ENCODE data around the gene C2CD2.
"Not testable (repeated sequence)": the region's sequence is repeated elsewhere in the genome, so short reads cannot be mapped to it uniquely, and the experiment has no call there.

C2CD2 gene

DNA sequence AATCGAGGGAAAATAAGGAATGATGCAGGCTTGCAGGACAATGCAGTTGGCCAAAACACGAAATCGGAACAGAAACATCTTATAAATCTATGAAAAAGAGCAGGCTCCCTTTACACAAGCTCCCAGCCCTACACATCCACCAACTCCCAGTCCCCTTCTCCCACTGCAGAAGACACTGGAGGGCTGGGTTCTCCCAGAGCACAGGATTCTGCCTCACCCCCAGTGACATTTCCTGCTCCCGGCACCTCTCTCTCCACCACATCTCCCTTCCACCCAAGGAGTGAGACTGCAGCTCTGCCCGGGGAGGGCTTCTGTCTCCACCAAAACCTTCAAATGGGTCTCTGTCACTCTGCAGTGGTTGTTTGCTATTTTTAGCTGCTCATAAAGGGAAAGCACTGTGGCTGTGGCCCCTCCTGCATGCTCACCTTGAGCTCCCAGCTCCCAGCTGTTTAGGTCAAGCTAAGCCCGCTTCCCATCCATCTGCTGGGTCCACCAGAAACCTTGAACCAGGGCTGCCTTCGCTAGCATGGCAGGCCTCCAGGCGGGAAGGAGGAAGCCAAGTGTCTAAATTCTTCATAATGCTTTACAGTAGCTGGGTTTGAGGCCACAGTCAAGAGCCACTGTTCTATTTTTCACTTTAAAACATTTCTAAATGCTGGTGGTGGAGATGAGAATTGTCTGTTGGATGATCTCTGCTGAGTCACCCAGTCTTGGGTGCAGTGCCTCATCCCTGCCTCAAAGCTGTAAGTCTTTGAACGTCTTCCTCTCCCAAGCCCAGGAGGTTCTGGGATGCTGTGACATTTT, 3.3 kb upstream of the C2CD2 start:
- no peak for DNase-seq

DNA sequence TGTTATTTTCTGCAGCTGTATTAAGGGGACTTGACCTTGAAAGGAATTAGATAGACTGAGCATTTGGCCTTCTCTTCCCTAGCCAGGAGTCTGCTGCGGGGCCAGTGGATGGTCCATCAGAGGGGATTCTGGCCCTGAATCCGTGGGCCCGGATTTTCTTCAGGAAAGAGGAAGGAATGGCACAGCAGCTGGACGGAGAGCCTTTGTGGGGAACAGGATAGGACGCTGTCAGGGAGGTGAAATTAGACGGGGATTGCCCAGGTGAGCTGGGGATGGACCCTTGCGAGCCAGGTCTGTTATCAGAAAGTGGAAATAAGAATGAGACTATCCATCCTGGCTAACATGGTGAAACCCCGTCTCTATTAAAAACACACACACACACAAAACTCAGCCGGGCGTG, 1.7 kb upstream of the C2CD2 start:
- no peak for DNase-seq

GRCh38 chr21:41954654-41955499, 1.1 kb upstream of the C2CD2 start:
- DNase-seq, result no peak

DNA sequence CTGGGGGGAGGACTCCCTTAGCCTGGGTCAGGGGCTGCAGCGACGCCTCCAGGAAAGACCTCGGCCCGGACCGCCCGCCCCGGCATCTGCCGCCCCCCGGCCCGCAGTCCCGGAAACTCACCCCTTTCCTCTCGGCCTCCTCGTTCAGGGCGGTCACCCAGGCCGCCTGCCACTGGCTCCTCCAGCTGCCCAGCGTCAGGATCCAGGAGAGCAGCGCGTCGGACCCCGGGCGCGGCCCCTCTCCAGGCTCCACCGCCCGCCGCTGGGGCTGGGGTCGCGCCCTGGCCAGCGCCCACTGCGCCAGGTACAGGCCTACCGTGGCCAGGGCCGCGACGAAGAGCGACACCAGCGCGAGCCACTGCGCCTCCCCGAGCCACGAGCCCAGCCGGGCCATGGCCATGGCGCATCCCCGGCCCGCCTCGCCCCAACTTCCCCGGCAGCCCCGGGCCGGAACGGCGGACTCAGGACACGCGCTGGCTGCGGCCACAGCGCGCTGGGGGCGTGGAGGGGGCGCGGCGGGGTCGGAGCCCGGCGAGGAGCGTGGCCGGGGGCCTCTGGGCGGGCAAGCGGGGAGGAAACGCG, 478 bp downstream of the C2CD2 start:
- no peak for DNase-seq

DNA sequence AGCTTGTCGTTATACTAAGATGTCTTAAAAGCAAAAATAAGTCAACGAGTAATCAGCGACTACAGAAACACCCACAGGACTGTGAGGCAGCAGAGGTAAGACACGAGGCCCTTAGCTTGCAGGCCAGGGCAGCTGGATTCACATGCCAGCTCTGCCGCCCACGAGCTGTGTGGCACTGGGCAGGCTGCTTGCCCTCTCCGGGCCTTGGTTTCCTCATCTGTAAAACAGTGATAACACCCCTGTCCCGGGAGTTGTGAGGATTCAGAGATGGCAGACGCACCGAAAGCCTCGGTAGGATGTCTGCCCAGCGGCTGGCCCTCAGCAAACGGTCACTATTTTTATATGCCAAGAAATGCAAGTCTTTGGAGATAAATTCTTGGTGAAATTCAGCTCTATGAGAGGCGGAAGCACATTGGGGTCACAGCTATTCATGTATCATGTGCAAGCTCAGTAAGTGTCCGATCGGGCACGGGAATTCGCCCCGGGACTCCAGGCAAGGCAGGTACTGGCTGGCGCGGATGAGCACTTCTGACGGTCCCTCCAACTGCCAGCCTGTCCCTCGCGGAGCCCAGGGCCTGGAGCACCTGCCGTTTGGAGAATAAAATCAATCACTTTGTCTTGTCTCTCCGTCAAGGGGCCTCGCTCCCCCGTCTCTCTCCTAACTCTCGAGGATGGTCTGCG, 1.1 kb downstream of the C2CD2 start:
- DNase-seq, result no peak

GRCh38 chr21:41951876-41952567, 1.8 kb downstream of the C2CD2 start:
- DNase-seq, result no peak

GRCh38 chr21:41950941-41951351, 2.9 kb downstream of the C2CD2 start:
- DNase-seq, result no peak

DNA sequence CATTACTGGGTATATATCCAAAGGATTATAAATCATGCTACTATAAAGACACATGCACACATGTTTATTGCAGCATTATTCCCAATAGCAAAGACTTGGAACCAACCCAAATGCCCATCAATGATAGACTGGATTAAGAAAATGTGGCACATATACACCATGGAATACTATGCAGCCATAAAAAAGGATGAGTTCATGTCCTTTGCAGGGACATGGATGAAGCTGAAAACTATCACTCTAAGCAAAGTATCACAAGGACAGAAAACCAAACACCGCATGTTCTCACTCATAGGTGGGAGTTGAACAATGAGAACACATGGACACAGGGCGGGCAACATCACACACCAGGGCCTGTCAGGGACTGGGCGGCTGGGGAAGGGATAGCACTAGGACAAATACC, 4.2 kb downstream of the C2CD2 start:
- DNase-seq, result not testable (repeated sequence)

- no peak for DNase-seq
Observed at GRCh38 chr21:41948901-41949300, 4.9 kb downstream of the C2CD2 start.

DNA sequence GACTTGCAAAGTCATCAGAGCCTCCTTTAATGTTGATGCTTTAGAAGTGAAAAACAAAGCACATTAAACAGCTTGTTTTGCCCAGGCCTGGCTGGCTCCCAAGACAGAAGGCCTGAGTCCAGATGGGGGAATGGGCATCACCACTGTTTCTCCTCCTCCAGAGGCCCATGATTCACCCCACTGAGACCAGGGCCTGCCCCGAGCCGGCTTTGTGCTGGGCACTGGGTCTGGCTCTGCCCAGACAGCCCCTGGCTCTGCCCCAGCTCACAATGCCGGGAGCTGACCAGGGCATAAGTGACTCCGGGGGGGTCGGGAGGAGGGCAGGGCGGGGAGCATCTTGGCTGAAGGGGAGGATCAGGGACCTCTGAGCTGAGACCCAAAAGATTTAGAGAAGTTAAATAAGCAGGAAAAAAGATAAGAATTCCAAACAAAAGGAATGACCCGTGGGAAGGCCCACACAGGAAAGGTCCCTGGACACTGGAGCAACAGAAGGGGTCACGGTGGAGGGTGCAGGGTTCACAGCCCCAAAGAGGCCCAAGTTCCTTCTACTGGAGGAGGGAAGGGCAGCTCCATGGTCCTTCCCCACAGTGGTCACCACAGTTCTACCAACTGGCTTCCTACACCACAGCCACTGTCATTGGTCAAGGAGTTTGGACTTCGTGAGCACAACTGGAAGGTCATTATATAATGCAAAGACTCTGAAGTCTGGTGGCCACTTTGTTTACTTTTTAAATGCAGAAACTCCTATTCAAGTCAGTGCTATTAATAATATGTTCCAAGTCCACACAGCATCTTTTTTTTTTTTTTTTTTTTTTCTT, 5.5 kb downstream of the C2CD2 start:
- DNase-seq, result no peak

- no peak for DNase-seq
Observed at GRCh38 chr21:41945982-41946381, 7.8 kb downstream of the C2CD2 start.

DNA sequence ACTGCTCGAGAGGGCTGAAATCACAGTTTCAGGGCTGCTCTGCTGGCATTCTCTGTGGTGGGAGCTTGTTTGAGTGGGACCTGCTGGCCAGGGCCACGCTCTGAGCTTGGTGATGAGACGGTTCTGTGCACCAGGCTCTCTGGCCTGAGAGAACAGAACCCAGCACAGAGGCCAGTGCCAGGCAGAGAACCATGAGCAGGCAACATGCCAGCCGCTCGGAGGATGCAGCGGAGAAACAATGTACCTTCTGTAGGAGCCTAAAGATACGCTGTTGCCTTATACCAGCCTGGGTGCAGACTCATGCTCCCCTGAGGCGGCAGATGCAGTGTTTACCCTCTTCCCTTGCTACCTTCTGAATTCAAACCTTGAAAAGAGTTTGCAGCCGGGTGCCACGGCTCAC, 10.0 kb downstream of the C2CD2 start:
- no peak for DNase-seq

- no peak for DNase-seq
Observed at GRCh38 chr21:41942457-41942856, 11.4 kb downstream of the C2CD2 start.

GRCh38 chr21:41941941-41942340, 11.9 kb downstream of the C2CD2 start:
- no peak for DNase-seq

GRCh38 chr21:41940431-41940830, 13.4 kb downstream of the C2CD2 start:
- DNase-seq, result no peak

DNA sequence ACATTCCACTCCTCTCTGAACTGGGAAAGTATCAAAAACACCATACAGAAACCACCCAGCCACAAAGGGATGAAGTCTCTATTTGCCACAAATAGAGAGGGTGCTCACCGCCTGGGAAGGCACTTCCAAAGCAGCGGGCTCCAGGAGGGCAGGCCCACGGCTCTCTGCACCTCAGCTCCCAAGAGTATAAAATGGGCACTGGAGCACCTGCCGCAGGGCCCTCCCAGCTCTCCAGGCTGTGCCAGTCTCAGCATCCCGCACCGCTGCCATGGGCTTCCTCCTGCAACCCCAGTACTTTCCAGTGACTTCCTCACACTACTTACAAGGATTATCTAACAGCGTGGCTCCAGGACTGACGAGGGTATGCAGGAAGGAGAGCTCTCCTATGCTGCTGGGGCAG, 14.4 kb downstream of the C2CD2 start:
- no peak for DNase-seq

DNA sequence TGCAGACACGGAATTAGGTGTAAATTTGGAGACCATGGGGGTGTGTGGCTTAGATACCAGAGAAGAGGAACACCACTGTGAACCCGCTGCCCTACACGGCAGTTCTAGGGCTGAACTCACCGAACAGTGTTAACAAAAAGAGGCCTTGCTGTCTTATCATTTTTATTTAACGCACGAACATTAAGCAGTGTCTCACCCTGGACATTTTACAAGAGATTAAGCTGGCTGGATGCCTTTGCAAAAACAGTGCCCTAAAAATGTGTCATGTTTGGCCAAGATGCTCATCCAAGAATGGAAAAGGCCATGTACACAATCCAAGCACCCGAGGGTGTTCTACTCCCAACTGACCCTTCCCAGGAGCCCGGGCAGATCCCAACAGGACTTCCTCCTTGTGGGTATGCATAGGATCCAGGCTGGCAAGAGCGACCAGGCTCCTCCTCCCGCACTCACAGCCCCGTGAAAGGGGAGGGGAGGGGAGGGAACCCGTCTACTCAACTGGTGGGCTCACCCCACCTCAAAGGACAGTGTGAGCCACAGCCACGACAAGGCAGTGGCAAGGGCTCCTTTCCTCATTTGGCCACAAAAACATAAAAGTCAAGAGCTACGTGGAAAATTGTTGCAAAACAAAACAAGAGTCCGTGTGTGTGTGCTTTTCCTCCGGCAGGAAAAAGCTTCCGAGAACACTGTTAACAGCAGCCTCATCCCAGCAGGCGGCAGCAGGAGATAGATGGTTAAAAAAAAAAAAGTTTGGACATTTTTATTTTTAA, 20.3 kb downstream of the C2CD2 start:
- no peak for DNase-seq

- no peak for DNase-seq
Observed at GRCh38 chr21:41932576-41933312, 21.1 kb downstream of the C2CD2 start.

GRCh38 chr21:41932191-41932575, 21.6 kb downstream of the C2CD2 start:
- no peak for DNase-seq

DNA sequence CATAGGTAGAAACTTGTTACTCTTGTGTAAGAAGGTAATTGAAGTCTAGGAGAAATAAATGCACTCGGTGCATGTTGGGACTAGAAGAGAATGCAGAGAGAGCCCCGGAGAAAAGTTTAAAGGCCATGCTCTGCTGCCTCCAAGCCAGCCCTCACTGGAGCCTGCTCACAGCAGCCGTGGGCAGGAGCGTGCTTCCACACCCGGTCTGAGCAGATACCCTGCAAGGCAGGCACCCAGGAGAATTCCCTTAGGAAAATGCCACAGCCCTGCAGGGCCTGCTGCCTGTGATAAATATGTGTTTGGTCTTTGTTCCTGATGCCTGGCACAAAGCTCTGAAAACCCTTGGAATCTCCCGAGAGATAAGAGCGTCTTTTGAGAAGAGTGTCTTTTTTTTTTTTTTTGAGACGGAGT, 22.8 kb downstream of the C2CD2 start:
- no peak for DNase-seq
